Adrenal gland (tissue), 12 donors: ENCODE results near the gene C10orf90. TPM values are rescaled to one million over a fixed set of nuclear protein-coding genes. Genes with fewer than 3 reads are reported as not detected.

Experiments used
- DNase-seq, 7 donors: peaks; one replicate each; pipeline ENCODE4 v3.0.0-alpha.2; 2019 to 2020
- H3K27ac ChIP-seq, 5 donors: fragments of 200-600 bp; sonication (generic) in 4 of 5; 1 replicate in 3 of 5; 2 replicates in 2 of 5; pipeline versions ENCODE4 v1.5.1 to v1.8.0; 2016 to 2020; ENCODE audit warnings: mild to moderate bottlenecking in 1 of 5
- H3K27me3 ChIP-seq: fragments of 200-600 bp; 2 replicates; pipeline ENCODE4 v1.8.0; 2021
- H3K36me3 ChIP-seq, 2 donors: fragments of 200-600 bp; replicated peaks in 1 of 2; 1 replicate in 1 of 2; 2 replicates in 1 of 2; pipeline versions ENCODE4 v1.5.1 to v1.8.0; 2018 to 2022
- H3K4me1 ChIP-seq, 2 donors: fragments of 200-600 bp; replicated peaks in 1 of 2; 1 replicate in 1 of 2; 2 replicates in 1 of 2; pipeline versions ENCODE4 v1.5.1 to v1.8.0; 2018 to 2021
- H3K4me3 ChIP-seq, 4 donors: fragments of 200-600 bp; sonication (generic) in 3 of 4; one replicate each; pipeline ENCODE4 v1.5.1; 2016 to 2018
- H3K9me3 ChIP-seq, 3 donors: fragments of 200-600 bp; sonication (generic) in 1 of 3; replicated peaks in 1 of 3; 1 replicate in 2 of 3; 2 replicates in 1 of 3; pipeline versions ENCODE4 v1.5.1 to v1.8.0; 2016 to 2021
- CTCF ChIP-seq, 6 experiments: fragments of 450-650 bp in 4 of 6; fragments of 200-600 bp in 2 of 6; sonication (generic) in 1 of 6; IDR thresholded peaks; 1 replicate in 5 of 6; 2 replicates in 1 of 6; pipeline versions ENCODE4 v1.5.1 to v1.8.0; 2016 to 2021; ENCODE audit warnings: antibody characterized with exemption in 6 of 6, mild to moderate bottlenecking in 2 of 6, moderate library complexity in 1 of 6
- POLR2A ChIP-seq, 2 donors: fragments of 450-650 bp; IDR thresholded peaks; one replicate each; pipeline ENCODE4 v1.6.1; 2017; ENCODE audit warnings: antibody characterized with exemption in 2 of 2, mild to moderate bottlenecking in 2 of 2, moderate library complexity in 1 of 2
- WGBS, 4 donors: extraction: QIAGEN DNeasy Blood & Tissue Kit in 2 of 4; methylation state at CpG; one replicate each; pipeline versions ENCODE4 v1.1.5 to v1.1.7; 2013 to 2017; 5-methylcytosine and 5-hydroxymethylcytosine counted together
- intact Hi-C, 2 donors: fragments of 100-400 bp; cut with DNase I; formaldehyde crosslinking; loops; one replicate each; pipeline versions ENCODE4 v1.14.1 to v1.15.0; 2022 to 2023
- polyA plus RNA-seq, 3 donors: library from polyadenylated mRNA; stranded (reverse); fragments of 200-250 nt in 2 of 3; fragments of 350-450 nt in 1 of 3; fragmentation: Illumina TruSeq in 1 of 3; extraction: RNeasy Lipid Tissue Mini Kit (QIAGEN cat#74804) in 1 of 3; gene quantifications; one replicate each; pipeline ENCODE4 v1.2.3, GENCODE V29; 2013 to 2014
- total RNA-seq, 9 donors: library from RNA; depleted of rRNA in 4 of 9; stranded (reverse); fragments of >200 nt in 4 of 9; fragments of 120-200 nt in 1 of 9; fragmentation: NEBNext Ultra II Directional in 1 of 9; extraction: Animal tissue kit (Norgen Biotek cat#: 25700) in 1 of 9; gene quantifications; one replicate each; pipeline versions ENCODE4 v1.1.0 to v1.2.4, GENCODE V29; 2013 to 2023
- donor health status: healthy with polysubstance abuse.
- donor health status: Bipolar disorder and iron deficiency.
- donor health status: DM: yes; HTN: yes; CAD: no.
- donor health status: DM: no; HTN: no; CAD: no.
- donor health status: DM: no; HTN: no; CAD: no.
- donor health status: DM: yes; HTN: yes; CAD: no.

Gene C10orf90
- total and polyA plus RNA-seq, 12 donors: 0.10 to 0.18 TPM; not detected in 10

- no peak for DNase-seq
- TF ChIP-seq POLR2A (IDR thresholded peaks at IDR 0.05): no peak
- TF ChIP-seq CTCF (IDR thresholded peaks at IDR 0.05): no peak
- Histone ChIP-seq H3K4me3 (no peak overlapping the region), H3K27me3 (no peaks in the 10 kb centered on the region), H3K36me3 (no peaks in the 10 kb centered on the region), H3K27ac (no peak overlapping the region), H3K4me1 (no peaks in the 10 kb centered on the region), H3K9me3 (no peaks in the 10 kb centered on the region)
- intact Hi-C loops: no loop called here
- 65 to 84% (median 73%) methylated on average over 4 of the region's 4 CpGs for WGBS, 4 donors
Measured at GRCh38 chr10:126400641-126401040, 269.9 kb downstream of the C10orf90 start.

- H3K4me3 ChIP-seq: no peak overlapping the region
- no peaks in the 10 kb centered on the region for H3K9me3 ChIP-seq
- intact Hi-C loops: no loop called here
- H3K27ac ChIP-seq: no peak overlapping the region
- H3K4me1 ChIP-seq: no peaks in the 10 kb centered on the region
- TF ChIP-seq CTCF (IDR thresholded peaks at IDR 0.05) (no peak), POLR2A (IDR thresholded peaks at IDR 0.05) (no peak)
- DNase-seq: no peak
- WGBS, 4 donors: 70 to 94% (median 76%) methylated on average over 4 of the region's 4 CpGs
- H3K36me3 ChIP-seq: no peaks in the 10 kb centered on the region
- no peaks in the 10 kb centered on the region for H3K27me3 ChIP-seq
Measured at GRCh38 chr10:126398924-126399323, 271.6 kb downstream of the C10orf90 start.

- H3K4me1 ChIP-seq: no peaks in the 10 kb centered on the region
- WGBS, 4 donors: 58 to 72% (median 65%) methylated on average over 3 of the region's 3 CpGs
- intact Hi-C loops: no loop called here
- H3K36me3 ChIP-seq: no peaks in the 10 kb centered on the region
- H3K27ac ChIP-seq: no peak overlapping the region
- no peak overlapping the region for H3K4me3 ChIP-seq
- no peak for DNase-seq
- TF ChIP-seq CTCF (IDR thresholded peaks at IDR 0.05) (no peak), POLR2A (IDR thresholded peaks at IDR 0.05) (no peak)
- no peaks in the 10 kb centered on the region for H3K9me3 ChIP-seq
- H3K27me3 ChIP-seq: no peaks in the 10 kb centered on the region
Measured at GRCh38 chr10:126398383-126398743, 272.1 kb downstream of the C10orf90 start.

- H3K9me3 ChIP-seq: no peaks in the 10 kb centered on the region
- TF ChIP-seq CTCF (IDR thresholded peaks at IDR 0.05): no peak
- TF ChIP-seq POLR2A (IDR thresholded peaks at IDR 0.05): no peak
- no peak for DNase-seq
- H3K4me1 ChIP-seq: no peaks in the 10 kb centered on the region
- intact Hi-C loops: no loop called here
- H3K4me3 ChIP-seq: no peak overlapping the region
- H3K36me3 ChIP-seq: no peaks in the 10 kb centered on the region
- WGBS, 4 donors: 83 to 92% (median 87%) methylated on average over 3 to 4 of the region's 4 CpGs
- H3K27ac ChIP-seq: no peak overlapping the region
- no peaks in the 10 kb centered on the region for H3K27me3 ChIP-seq
Measured at GRCh38 chr10:126397640-126398382, 272.7 kb downstream of the C10orf90 start.
